ENCODE data around the gene C10orf143.
A peak's percentile ranks its signal among the peaks of the same experiment; 100 is the strongest.

Gene C10orf143

GRCh38 chr10:130047336-130047735, 63.3 kb downstream of the C10orf143 start:
- no peak for TF ChIP-seq CTCF (IDR thresholded peaks at IDR 0.05)

- no peak for TF ChIP-seq CTCF (IDR thresholded peaks at IDR 0.05)
Measured at GRCh38 chr10:130046591-130046990, 64.0 kb downstream of the C10orf143 start.

- TF ChIP-seq CTCF (IDR thresholded peaks at IDR 0.05) = no peak
Measured at GRCh38 chr10:130045801-130046321, 64.8 kb downstream of the C10orf143 start.

GRCh38 chr10:130045091-130045652, 65.5 kb downstream of the C10orf143 start:
- peak; percentile 85 for TF ChIP-seq CTCF (IDR thresholded peaks at IDR 0.05)

GRCh38 chr10:130044067-130045061, 66.3 kb downstream of the C10orf143 start:
- TF ChIP-seq CTCF (IDR thresholded peaks at IDR 0.05) = no peak

GRCh38 chr10:130043491-130043890, 67.1 kb downstream of the C10orf143 start:
- TF ChIP-seq CTCF (IDR thresholded peaks at IDR 0.05) = no peak

GRCh38 chr10:130042381-130042780, 68.2 kb downstream of the C10orf143 start:
- no peak for TF ChIP-seq CTCF (IDR thresholded peaks at IDR 0.05)

All from LNCAP (cell line).